ENCODE measurements around the gene PGS1.

The PGS1 gene

GRCh38 chr17:78387977-78388941 is 9.8 kb downstream of the PGS1 start:
- no peak for DNase-seq (ENCODE audit: low read depth)

DNA sequence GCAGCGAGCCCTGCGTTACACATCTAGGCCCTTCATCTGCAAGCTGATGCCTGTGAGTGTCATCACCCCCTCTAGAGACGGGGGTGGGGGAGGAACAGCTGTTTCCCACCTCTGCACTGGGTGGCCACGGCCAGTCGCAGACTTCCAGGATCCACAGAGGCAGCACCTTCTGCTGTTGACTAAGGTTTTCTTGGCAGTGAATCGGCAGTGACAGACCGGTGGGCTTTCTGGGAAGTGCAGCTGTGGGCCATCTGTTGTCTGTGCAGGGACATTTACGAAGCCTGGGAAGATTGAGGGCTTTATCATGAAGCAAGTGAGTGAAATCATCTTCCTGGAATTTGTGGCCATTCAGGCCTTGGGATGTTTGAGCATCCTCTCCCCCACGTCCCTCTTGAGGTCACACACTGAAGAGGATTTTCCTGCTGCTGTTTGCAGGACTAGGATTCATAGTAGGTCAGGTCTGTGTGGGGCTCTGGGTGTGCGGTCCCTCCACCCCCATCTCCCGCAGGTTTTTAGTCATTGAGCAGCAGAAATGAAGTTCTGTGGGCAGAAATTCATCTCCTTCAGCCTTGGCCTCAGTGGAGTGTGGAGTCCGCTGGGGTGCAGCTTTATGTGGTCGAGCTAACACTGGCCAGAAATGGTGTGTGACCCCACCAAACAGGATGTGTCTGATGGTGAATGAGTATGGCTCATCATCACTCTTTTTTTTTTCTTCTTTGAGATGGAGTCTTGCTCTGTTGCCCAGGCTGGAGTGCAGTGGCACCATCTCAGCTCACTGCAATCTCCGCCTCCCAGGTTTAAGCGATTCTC is 12.0 kb downstream of the PGS1 start:
- DNase-seq (ENCODE audit: low read depth): peak; percentile 98

GRCh38 chr17:78391051-78391431 is 12.6 kb downstream of the PGS1 start:
- DNase-seq (ENCODE audit: low read depth): no peak

DNA sequence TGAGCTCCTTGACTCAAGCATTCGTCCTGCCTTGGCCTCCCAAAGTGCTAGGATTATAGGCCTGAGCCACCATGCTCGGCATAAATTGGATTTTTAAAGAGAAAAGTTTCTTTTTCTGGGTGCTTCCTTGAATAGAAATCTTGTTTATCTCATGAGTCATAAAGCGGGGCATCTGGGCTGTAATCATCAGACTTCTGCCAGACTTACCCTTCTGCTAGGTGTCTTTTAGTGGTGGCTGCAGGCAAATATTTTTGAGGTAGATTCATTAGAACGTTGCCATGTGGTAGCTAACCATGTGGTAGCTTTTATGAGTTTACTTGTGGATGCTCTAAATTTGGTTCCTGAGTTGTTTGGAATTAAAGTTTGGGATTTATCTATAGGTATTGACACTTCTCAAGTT is 13.4 kb downstream of the PGS1 start:
- DNase-seq (ENCODE audit: low read depth): peak; percentile 66

- DNase-seq (ENCODE audit: low read depth): no peak
Measured at GRCh38 chr17:78392295-78392694, 13.8 kb downstream of the PGS1 start.

DNA sequence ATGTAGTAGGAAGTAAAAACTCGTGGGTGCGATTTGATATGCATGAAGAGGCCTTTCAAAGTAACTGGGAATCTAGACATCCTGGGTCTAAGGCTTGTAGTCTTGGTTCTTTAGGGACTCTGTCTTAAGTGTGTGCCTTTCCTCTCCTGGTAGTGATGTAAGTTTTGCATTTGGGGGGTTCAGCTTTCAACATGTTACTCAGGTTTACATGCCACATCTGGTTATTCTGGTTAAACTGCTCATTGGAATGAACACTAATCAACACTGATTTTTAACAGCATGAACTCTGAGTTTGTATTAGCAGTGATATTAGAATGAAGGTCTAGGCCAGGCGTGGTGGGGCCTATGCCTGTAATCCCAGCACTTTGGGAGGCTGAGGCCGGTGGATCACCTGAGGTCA is 15.1 kb downstream of the PGS1 start:
- no peak for DNase-seq (ENCODE audit: low read depth)

- DNase-seq (ENCODE audit: low read depth): no peak
Measured at GRCh38 chr17:78394209-78394608, 15.8 kb downstream of the PGS1 start.

GRCh38 chr17:78395155-78395554 is 16.7 kb downstream of the PGS1 start:
- DNase-seq (ENCODE audit: low read depth): no peak

GRCh38 chr17:78396441-78397337 is 18.2 kb downstream of the PGS1 start:
- DNase-seq (ENCODE audit: low read depth): no peak

- no peak for DNase-seq (ENCODE audit: low read depth)
Measured at GRCh38 chr17:78397681-78398101, 19.2 kb downstream of the PGS1 start.

DNA sequence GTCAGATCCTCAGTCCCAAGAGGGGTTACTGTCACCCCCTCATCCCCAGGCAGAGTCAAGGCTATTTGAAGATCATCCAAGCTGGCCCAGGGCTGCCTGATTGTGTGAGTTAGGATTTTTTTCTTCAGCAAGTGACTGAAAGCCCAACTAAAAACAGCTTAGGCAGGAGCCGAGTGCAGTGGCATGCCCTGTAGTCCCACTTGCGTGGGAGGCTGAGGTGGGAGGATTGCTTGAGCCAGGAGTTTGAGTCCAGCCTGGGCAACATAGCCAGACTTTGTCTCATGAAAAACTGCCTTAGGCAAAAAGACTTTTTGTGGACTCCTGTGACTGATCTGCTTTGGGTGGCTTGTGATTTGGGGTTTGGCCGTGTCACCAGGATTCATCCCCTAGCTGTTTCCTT is 19.9 kb downstream of the PGS1 start:
- DNase-seq (ENCODE audit: low read depth): no peak

- DNase-seq (ENCODE audit: low read depth): no peak
Measured at GRCh38 chr17:78399028-78399692, 20.7 kb downstream of the PGS1 start.

GRCh38 chr17:78399693-78400144 is 21.3 kb downstream of the PGS1 start:
- DNase-seq (ENCODE audit: low read depth): no peak

DNA sequence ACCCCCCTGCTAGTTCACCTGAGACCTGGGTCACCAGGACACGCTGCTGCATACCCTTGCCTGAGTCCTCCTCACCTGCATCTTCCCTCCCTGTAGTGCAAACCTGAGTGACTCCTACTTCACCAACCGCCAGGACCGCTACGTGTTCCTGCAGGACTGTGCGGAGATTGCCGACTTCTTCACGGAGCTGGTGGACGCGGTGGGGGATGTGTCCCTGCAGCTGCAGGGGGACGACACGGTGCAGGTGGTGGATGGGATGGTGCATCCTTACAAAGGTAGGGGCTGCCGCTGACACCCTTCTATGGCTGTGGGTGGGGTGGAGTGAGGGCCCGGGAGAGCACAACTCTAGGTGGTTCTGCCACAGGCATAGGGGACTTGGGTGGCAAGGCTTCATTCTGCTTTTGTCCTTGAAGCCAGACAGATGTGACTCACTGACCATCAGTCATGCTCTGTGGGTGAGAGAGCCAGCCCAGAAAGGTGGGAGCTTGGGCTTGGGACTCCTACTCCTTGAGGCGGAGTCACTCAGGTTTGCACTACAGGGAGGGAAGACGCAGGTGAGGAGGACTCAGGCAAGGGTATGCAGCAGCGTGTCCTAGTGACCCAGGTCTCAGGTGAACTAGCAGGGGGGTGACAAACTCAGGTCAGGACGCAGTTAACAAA is 22.3 kb downstream of the PGS1 start:
- no peak for DNase-seq (ENCODE audit: low read depth)

DNA sequence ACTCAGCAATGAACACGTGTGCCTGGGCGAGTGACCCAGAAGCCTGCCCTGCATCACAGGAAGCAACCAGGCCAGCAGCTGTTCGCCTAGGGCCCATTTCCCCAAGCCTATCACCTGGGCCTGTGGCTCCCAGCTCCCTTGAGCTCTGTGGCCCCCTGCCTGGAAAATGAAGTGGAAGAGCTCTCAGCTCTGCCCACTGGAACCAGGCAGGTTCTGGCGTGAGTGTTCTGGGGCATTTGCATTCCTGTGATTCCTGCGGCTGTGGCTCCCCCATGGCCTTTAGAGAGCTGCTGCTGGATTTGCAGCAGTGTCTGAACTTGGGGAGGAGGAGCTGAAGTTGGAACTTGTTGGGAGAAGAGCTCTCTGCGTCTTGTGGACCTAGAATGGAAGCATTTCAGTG is 22.8 kb downstream of the PGS1 start:
- DNase-seq (ENCODE audit: low read depth): no peak

GRCh38 chr17:78401891-78402290 is 23.4 kb downstream of the PGS1 start:
- no peak for DNase-seq (ENCODE audit: low read depth)

DNA sequence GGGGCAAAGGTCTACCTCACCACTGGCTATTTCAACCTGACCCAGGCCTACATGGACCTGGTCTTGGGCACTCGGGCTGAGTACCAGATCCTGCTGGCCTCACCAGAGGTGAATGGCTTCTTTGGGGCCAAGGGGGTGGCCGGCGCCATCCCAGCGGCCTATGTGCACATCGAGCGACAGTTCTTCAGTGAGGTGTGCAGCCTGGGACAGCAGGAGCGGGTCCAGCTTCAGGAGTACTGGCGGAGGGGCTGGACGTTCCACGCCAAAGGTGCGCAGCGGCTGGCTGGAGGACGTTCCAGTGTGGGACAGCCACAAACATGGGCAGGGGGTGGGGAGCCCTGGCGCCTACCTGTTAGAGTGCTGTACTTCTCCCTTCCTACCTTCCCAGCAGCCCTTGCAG is 25.4 kb downstream of the PGS1 start:
- DNase-seq (ENCODE audit: low read depth): no peak

DNA sequence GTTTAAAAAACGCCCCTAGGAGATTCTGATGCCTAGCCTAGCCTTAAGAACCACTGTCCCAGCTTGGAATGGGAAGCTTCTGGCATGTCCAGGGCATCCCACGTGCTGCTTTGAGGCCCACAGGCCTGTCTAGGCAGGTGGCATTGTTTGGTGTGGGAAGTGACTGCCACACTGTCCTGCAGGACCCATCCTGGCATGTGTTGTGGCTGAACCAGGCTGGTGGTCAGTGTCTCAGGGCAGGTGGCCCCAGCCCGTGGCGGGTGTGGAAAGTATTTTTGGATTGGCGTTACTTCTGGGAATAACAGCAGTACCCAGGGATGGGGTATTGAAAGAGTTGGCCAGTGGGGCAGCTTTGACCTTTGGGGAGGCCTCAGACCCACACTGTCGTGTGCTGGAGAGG is 27.9 kb downstream of the PGS1 start:
- DNase-seq (ENCODE audit: low read depth): no peak

DNA sequence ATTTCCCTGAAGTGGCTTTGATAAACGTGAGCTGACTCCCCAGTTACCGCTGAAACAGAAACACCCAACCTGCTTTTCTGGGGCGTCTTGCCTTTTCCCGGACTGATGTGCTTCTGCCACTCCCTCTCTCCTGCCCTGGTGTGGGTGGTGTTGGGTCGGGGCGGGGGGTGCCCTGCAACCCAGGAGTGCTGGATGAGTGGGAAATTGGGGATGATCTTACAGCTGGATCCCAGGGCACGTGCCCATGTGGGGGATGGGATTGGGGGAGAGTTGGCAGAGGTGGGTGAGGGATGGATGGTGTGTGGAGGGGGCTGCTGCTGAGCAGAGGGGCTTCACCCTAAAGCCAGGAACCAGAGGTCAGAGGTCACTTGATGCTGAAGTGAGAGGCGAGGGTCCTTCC is 28.5 kb downstream of the PGS1 start:
- DNase-seq (ENCODE audit: low read depth): no peak

- no peak for DNase-seq (ENCODE audit: low read depth)
Measured at GRCh38 chr17:78407387-78408000, 29.0 kb downstream of the PGS1 start.
